ENCODE results near the gene LAD1. TPM values are rescaled to one million over a fixed set of nuclear protein-coding genes. Genes with fewer than 3 reads are reported as not detected.

LAD1 gene
- total RNA-seq, 1 donor from 2014 or later, result 35.6 TPM

DNA sequence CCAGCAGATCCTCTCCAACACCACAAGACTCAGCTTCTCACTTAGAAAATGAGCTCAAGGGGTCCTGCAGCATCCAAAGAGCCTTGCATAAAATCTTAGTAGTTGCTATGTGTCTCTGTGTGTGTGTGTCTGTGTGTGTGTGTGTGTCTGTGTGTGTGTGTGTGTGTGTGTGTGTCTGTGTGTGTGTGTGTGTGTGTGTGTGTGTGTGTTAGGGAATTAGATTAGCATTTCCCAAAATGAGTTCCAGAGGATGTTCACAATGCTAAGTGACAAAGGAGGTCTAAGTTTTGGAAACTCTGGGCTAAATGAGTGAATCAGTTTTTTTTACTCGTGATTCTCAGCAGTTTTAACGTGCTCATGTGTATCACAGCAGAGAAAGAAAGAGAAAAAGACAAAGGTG, 52.1 kb downstream of the LAD1 start:
- no peak for DNase-seq

DNA sequence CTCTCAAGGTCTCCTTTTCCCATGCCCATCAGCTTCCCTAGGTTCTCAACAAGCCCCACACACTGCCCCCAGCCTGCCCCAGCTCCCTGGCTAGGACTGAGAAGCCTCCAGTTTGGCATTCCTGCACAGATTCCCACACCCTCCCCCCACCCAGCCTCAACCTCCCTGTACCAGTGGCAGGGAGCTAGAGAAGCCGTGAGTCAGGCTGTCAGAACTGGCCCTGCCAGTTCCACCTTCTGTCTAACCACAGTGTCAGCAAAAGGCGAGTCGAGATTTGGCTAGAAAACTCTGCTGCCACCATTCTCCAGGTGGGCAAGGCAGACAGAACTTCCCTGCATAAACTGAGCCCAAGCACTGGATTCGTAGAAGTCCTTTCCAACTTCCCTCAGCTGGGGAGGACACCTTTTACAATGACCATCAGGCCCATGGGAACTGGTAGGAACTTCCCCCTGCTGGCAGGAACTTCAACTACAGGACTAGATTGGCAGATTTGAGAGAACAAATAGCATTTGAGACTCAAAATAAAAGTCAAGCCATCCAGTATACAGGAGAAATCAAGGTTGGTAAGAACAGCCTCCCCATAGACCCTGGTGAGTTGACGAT, 52.7 kb downstream of the LAD1 start:
- peak; percentile 61 for DNase-seq

- DNase-seq, result no peak
Observed at GRCh38 chr1:201345081-201345355, 54.1 kb downstream of the LAD1 start.

DNA sequence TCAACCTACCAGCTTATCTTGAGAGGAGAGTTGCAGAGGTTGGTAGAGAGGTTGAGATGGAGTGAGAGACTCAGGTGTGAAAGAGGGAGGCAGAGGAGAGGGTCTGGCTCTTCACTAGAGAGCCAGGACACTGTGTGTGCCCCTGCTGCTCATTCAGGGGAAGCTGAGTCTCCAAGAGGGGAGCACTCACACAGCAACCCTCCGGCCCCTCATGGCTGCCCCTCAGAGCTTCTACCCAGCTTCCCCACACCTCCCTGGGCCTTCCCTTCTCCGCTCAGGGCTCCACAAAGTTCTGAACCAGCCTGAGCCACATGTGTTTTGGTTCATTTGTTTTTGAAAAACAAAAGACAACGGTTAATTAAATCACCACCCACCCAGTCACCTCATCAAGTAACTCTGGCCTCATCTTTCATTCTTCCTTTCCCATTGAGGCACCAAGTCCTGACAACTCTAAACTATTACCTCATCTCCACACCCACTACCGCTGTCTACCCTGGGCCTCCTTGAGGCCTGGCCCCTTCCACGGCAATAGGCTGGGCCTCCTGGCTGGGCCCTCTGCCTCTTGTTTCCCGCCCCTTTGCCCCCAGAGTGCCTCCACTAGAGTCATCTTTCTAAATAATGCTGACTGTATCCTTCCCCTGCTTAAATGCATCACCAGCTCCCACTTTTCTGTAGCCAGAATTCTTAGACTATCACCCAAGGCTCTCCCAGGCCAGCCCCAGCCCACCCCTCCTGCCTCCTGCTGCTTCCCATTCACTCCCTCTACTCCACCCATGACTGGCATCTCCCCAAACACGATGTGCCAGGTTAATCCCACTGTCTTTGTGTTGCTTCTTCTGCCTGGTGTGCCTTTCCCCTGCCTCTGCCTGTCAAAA, 54.7 kb downstream of the LAD1 start:
- DNase-seq, result peak; percentile 56

GRCh38 chr1:201341377-201341776, 57.7 kb downstream of the LAD1 start:
- no peak for DNase-seq

DNA sequence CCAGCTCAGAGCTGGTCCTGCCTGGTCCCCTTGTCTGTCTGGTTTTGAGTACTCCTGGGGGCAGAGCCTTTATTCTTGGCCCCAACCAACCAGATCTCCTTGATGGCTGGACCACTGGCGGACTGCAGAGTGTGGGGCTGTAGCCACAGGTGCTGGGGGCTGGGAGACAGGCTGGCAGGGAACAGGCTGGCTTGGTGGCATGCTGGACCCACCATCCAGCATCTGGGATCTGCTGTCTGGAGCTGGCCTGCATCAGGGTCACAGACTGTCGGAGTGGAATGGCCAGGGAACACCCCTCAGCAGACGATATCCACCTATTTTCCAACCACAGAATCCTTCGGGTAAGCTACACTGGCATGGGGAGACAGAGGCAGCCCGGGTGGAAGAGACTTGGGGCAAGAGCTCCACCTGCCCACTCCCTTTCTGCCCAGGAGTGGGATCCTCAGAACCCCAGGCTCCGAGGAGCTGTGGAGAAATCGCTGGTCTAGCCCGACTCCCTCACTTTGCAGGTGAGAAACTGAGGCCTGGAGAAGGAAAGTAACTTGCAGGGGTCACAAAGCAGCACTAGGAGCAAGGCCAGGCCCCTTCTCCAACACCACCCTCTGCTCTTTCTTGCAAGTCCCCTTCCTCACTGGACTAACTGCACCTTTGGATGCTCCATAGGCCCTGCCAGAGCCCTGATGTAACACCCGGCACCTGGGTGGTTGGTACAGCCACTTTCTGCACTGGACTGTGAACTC, 62.2 kb downstream of the LAD1 start:
- no peak for DNase-seq

GRCh38 chr1:201335901-201336300, 63.2 kb downstream of the LAD1 start:
- no peak for DNase-seq

GRCh38 chr1:201335174-201335870, 63.8 kb downstream of the LAD1 start:
- no peak for DNase-seq

- DNase-seq, result no peak
Observed at GRCh38 chr1:201334325-201335173, 64.6 kb downstream of the LAD1 start.

DNA sequence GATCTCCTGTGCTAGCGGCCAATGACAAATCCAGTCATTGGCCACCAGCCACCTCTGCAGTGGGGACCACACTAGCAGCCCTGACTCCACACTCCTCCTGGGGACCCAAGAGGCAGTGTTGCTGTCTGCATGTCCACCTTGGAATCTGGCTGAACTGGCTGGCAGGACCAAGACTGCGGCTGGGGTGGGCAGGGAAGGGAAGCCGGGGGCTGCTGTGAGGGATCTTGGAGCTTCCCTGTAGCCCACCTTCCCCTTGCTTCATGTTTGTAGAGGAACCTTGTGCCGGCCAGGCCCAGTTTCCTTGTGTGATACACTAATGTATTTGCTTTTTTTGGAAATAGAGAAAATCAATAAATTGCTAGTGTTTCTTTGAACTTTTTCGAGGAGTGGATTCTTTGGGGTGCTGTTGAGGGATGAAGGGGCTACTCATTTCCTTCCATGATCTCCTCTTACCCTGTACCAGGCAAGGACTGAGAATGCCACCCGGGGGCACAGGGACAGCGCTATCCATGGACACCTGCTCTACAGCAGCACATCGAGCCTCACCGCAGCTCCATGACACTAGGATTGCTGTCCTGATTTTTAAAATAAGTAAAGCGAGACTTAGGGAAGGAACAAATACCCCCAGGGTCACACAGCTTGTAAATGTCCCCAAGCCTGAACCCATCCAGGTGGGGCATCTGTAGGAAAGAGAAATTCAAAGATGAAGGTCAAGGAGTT, 66.3 kb downstream of the LAD1 start:
- no peak for DNase-seq

GRCh38 chr1:201332021-201332420, 67.1 kb downstream of the LAD1 start:
- no peak for DNase-seq

- no peak for DNase-seq
Observed at GRCh38 chr1:201331166-201331565, 68.0 kb downstream of the LAD1 start.

Other genes starting within 250 kb of the LAD1 start
- 67.7 TPM for gene TMEM9, start 244.8 kb downstream of the LAD1 start, total RNA-seq
- gene IGFN1, start 208.5 kb downstream of the LAD1 start, total RNA-seq, result 0.21 TPM
- 137 TPM for gene PKP1, start 115.8 kb downstream of the LAD1 start, total RNA-seq
- gene TNNT2, start 21.6 kb downstream of the LAD1 start, total RNA-seq, result 98.3 TPM
- 654 TPM for gene TNNI1, start 22.4 kb upstream of the LAD1 start, total RNA-seq
- gene PHLDA3, start 69.9 kb upstream of the LAD1 start, total RNA-seq, result 33.1 TPM
- gene CSRP1, start 107.8 kb upstream of the LAD1 start, total RNA-seq, result 152 TPM
- gene NAV1, start 139.8 kb upstream of the LAD1 start, total RNA-seq, result 17.3 TPM

Measured in tongue (tissue), 2 donors.